T1000 (cell line): ENCODE results near the gene LAPTM5.

ENCODE experiments used
- DNase-seq: peaks from one replicate; lab custom pipeline; 2025; ENCODE audit warnings: mixed read lengths; lab: John Stamatoyannopoulos, UW

The LAPTM5 gene

GRCh38 chr1:30742300-30742962 lies 15.1 kb downstream of the LAPTM5 start:
- no peak for DNase-seq

DNA sequence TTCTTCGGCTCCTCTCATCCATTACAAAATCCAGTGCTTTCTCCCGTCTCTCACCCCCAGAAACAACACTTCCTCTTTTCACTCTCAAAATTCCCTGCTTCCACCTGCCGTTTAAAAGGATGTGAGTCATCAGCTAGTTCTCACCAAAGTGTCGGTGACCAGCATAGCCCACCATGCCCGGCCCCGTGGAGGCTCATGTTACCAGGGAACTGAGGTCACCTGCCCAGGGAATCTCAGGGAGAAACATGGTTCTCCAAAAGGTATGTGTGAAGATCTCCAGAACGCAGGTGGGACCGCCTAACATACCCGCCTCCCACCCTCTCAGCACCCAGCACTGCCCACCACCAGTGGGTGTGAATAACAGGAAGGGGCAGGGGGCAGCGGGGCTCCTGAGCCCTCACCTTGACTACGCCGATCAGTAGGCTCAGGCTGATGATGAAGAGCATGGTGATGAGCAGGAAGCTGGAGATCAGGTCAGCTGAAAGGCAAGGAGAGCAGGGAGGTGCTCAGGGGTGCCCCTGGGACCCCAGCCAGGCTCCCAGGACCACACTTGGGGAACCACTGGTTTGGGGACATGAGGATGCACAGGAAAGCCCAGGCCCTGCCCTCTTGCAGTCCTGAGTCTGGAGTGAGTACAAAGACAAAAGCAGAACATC lies 16.2 kb downstream of the LAPTM5 start:
- no peak for DNase-seq

GRCh38 chr1:30740251-30741238 lies 17.0 kb downstream of the LAPTM5 start:
- no peak for DNase-seq

GRCh38 chr1:30739601-30740000 lies 18.0 kb downstream of the LAPTM5 start:
- DNase-seq: no peak

GRCh38 chr1:30738715-30739559 lies 18.6 kb downstream of the LAPTM5 start:
- no peak for DNase-seq

DNA sequence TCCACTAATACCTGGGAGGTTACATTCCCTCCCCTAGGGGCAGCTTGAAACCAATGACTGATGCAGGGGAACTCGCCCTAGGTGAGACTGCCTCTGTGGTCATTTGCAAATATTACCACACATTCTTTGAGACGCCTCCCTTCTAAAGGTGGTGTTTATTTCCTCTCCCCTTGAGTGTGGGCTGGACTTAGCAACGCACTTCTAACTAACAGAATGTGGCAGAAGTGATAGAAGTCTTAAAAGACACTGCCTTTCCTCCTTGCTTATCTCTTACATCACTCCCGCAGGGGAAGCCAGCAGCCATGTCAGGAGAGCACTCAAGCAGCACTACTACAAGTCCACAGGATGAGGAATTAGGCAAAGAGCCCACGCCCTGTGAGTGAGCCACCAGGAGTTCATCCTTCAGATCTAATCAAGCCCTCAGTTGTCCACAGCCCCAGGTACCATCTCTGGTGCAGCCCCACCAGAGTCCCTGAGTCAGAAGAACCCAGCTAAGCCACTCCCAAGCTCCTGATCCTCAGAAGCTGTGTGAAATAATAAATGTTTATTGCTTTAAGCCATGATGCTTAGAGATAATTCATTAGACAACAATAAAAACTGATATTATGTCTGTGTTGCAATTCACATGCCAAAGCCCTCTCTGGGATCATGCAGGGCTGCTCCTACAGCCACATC lies 19.4 kb downstream of the LAPTM5 start:
- no peak for DNase-seq

- DNase-seq: no peak
These were observed 20.1 kb downstream of the LAPTM5 start for GRCh38 chr1:30737357-30738039.

- DNase-seq: no peak
These were observed 21.7 kb downstream of the LAPTM5 start for GRCh38 chr1:30735668-30736498.

- no peak for DNase-seq
These were observed 22.4 kb downstream of the LAPTM5 start for GRCh38 chr1:30735124-30735523.

- no peak for DNase-seq
These were observed 23.0 kb downstream of the LAPTM5 start for GRCh38 chr1:30734580-30734979.

DNA sequence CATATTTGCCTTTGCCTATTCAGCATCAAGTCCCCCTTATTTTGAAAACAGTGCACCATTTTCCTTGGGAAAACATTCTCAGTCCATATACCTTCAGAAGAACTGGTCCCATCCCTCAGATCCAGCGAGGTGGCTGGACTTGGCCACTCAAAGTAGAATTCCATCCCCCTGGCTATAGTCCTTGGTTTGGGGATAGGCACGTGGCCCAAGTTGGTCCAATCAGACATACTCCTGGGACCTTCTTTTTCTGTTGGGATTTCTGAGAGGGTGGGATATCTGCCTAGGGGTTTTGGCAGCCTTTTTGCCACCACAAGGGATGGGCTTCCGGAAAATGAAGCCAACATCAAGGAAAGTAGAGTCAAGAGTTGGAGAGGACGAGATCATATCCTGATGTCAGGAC lies 23.5 kb downstream of the LAPTM5 start:
- no peak for DNase-seq

- DNase-seq: no peak
These were observed 24.1 kb downstream of the LAPTM5 start for GRCh38 chr1:30733493-30733892.

DNA sequence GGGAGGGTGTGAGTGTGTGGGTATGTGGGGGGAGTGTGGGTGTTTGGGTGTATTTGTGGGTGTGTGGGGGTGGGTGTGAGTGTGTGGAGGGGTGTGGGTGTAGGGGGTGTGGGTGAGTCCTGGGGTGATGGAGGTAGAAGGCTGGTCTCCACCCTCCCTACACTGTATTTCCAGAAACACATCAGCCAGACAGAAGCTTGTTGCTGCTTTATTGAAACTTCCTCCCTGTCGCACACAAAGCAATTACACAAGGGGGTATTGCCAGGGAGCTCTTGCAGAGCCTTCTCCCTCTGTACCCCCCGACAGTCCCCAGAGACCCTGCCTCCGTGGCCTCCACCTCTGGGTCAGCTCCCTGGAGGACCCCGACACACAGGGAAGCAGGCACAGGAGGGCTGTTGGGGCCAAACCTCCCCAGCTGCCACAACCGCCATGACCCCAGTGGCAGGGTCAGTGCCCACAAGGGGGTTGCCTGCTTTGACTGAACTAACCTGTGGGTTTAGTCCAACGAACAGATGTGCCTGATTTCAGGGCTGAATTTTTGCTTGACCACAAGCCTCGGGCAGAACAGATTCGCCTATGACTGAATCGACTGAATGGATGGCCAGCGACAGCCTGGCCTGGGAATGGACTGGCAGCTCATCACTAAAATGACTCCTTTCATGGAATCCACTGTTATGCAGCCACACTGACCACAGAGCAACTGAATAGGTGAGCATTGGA lies 25.1 kb downstream of the LAPTM5 start:
- no peak for DNase-seq

GRCh38 chr1:30731806-30732276 lies 25.7 kb downstream of the LAPTM5 start:
- DNase-seq: no peak

DNA sequence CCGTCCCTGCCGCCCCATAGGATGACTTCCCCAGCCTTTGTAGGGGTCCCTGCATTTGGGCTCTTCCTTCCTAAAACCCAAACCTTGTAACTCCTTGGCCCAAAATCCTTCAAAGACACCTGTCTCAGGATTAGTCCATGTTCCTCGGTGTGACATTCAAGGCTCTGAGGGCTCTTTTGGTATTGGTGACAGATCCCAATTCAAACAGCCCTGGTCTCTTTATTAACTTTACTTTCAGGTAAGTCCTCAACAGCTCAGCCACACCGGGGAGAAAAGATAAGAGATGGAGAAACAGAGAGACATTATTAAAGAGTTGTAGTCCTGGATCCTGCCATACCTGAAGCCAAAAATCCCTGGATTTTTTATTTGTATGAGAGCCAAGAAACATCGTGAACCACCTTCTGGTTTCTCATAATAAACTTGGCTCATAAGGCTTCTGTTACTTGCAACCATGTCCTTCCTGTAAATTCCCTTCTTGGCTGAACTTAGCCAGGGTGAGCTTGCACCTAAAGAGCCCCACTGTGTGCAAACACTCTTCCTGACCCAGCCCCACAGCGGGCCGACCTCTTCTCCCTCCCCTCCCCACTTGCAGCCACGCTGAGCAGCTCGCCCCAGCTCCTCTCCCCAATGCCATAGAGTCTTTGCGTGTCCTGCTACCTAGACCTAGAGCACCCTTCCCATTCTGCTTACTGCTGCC lies 26.3 kb downstream of the LAPTM5 start:
- no peak for DNase-seq

GRCh38 chr1:30730346-30731108 lies 27.0 kb downstream of the LAPTM5 start:
- DNase-seq: no peak

DNA sequence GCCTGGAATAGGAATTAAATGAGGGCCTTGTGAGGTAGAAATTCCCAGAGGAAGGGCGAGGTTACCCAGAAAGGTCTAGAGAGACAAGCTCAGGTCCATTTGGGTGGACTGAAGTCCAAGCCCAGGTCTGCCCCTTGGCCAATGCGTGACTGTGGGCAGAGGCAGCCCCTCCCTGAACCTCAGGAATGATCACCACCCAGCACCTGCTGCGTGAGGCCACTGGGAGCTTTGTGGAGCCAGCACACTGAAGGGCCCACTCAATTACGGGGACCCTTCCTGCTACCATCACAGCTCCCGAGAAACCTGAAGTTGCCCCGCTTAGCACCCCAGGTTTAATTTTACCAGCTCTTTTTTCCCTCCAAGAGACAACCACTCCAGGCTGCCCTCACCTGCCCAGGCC lies 27.7 kb downstream of the LAPTM5 start:
- no peak for DNase-seq
